Ovary (tissue), 10 donors: ENCODE results near the gene IKBIP. TPM values are rescaled to one million over a fixed set of nuclear protein-coding genes. Genes with fewer than 3 reads are reported as not detected.

Source experiments
- DNase-seq, 5 donors: peaks; one replicate each; pipeline ENCODE4 v3.0.0-alpha.2; 2019 to 2020
- H3K27ac ChIP-seq, 2 donors: fragments of 200-600 bp; one replicate each; pipeline versions ENCODE4 v1.5.1 to v1.8.0; 2019 to 2022
- H3K27me3 ChIP-seq: fragments of 200-600 bp; one replicate; pipeline ENCODE4 v1.8.0; 2022
- H3K36me3 ChIP-seq: fragments of 200-600 bp; sonication (generic); one replicate; pipeline ENCODE4 v1.5.1; 2019
- H3K4me1 ChIP-seq: one replicate; pipeline ENCODE4 v1.8.1; 2013; ENCODE audit warnings: mild to moderate bottlenecking, moderate library complexity; ENCODE audit not compliant: insufficient read depth
- H3K4me3 ChIP-seq: fragments of 200-600 bp; sonication (generic); one replicate; pipeline ENCODE4 v1.5.1; 2017
- H3K9me3 ChIP-seq, 2 donors: fragments of 200-600 bp in 1 of 2; sonication (generic) in 1 of 2; one replicate each; pipeline versions ENCODE4 v1.5.1 to v1.8.1; 2013 to 2019; ENCODE audit warnings: mild to moderate bottlenecking in 1 of 2, moderate library complexity in 1 of 2
- CTCF ChIP-seq, 3 donors: fragments of 450-650 bp in 2 of 3; fragments of 200-600 bp in 1 of 3; IDR thresholded peaks; one replicate each; pipeline versions ENCODE4 v1.5.1 to v1.8.0; 2016 to 2022; ENCODE audit warnings: antibody characterized with exemption in 3 of 3, mild to moderate bottlenecking in 1 of 3
- EP300 ChIP-seq: sonication (generic); formaldehyde crosslinking; IDR thresholded peaks from one replicate; pipeline ENCODE4 v1.6.1; 2017; ENCODE audit warnings: antibody characterized with exemption
- POLR2A ChIP-seq: fragments of 450-650 bp; IDR thresholded peaks from one replicate; pipeline ENCODE4 v1.6.1; 2017; ENCODE audit warnings: antibody characterized with exemption, mild to moderate bottlenecking, moderate library complexity
- WGBS, 3 donors: extraction: QIAGEN DNeasy Blood & Tissue Kit in 1 of 3; methylation state at CpG; one replicate each; pipeline versions ENCODE4 v1.1.5 to v1.1.7; 2013 to 2017; 5-methylcytosine and 5-hydroxymethylcytosine counted together
- intact Hi-C, 4 donors: fragments of 100-400 bp; cut with DNase I; formaldehyde crosslinking; loops; one replicate each; pipeline versions ENCODE4 v1.11.0 to v1.15.1; 2022 to 2023
- long read RNA-seq, 3 donors: library from polyadenylated mRNA in 2 of 3; unstranded in 2 of 3; transcript quantifications; one replicate each; pipeline ENCODE4 v2.0.0 and lab custom pipeline, GENCODE V29; 2021 to 2026
- polyA plus RNA-seq, 2 donors: library from polyadenylated mRNA; stranded (reverse); fragments of 200-250 nt in 1 of 2; fragments of 350-450 nt in 1 of 2; fragmentation: Illumina TruSeq in 1 of 2; extraction: RNeasy Lipid Tissue Mini Kit (QIAGEN cat#74804) in 1 of 2; gene quantifications; one replicate each; pipeline ENCODE4 v1.2.3, GENCODE V29; 2013 to 2014
- total RNA-seq, 7 donors: library from RNA; depleted of rRNA in 2 of 7; stranded (reverse); fragments of >200 nt in 2 of 7; fragmentation: NEBNext Ultra II Directional in 3 of 7; extraction: Animal tissue kit (Norgen Biotek cat#: 25700) in 3 of 7; gene quantifications; one replicate each; pipeline versions ENCODE4 v1.1.0 to v1.2.4, GENCODE V29; 2016 to 2023
- donor health status: DM: no; HTN: no; CAD: no; lungs with moderate emphysema.
- donor health status: DM: no; HTN: no; CAD: no.
- donor health status: Bipolar disorder and iron deficiency.
- donor health status: DM: yes; HTN: yes; CAD: no.
- donor health status: DM: no; HTN: no; CAD: no.
- donor health status: DM: yes; HTN: yes; CAD: no.

The IKBIP gene
- total RNA-seq (10 to 100 TPM in 2 of 7 donors, 1 to 10 TPM in 5; 6.8 to 12.4 (median 9.5) TPM), polyA plus RNA-seq (10 to 100 TPM; 10.0 to 10.7 TPM)
- long read RNA-seq, donor 1, partial matches to known transcripts = 0 of 3 reads
- long read RNA-seq, donor 1, other reads (novel, unspliced or antisense) = 2 of 3 reads
- long read RNA-seq, donor 2, transcript IKBIP-201 (3 exons, 3,189 nt) = major isoform, 7 of 16 reads
- long read RNA-seq, donor 2, transcript IKBIP-202 (3 exons, 1,645 nt) = minor isoform, 5 of 16 reads
- long read RNA-seq, donor 2, partial matches to known transcripts = 0 of 16 reads
- long read RNA-seq, donor 2, other reads (novel, unspliced or antisense) = 0 of 16 reads
- long read RNA-seq, donor 3, transcript IKBIP-201 (3 exons, 3,189 nt) = major isoform, 8 of 17 reads
- long read RNA-seq, donor 3, partial matches to known transcripts = 0 of 17 reads
- long read RNA-seq, donor 3, other reads (novel, unspliced or antisense) = 2 of 17 reads

GRCh38 chr12:98644712-98645571 lies at the start of gene IKBIP, which contains the start of gene APAF1:
TSS of gene IKBIP (minus strand) at chr12:98644788. CDS start at chr12:98644701, 87 bp downstream.
TSS of gene APAF1 (plus strand) at chr12:98645290. CDS start at chr12:98648360, 3,070 bp downstream.
- H3K4me1 ChIP-seq = peaks cover 4% of the 10 kb centered on the region
- H3K27me3 ChIP-seq = no peaks in the 10 kb centered on the region
- DNase-seq = peak; percentile 95 to 99 (median 96)
- intact Hi-C loops = loop anchor here in 3 of 4 donors (5.0 to 10.0 kb wide), 3 partner anchors 48 to 223 kb away; partner anchors contain the start of gene SLC25A3 (in 1 of the 3)
- WGBS, 3 donors = 0 to 1% (median 0%) methylated on average over 68 to 91 of the region's 91 CpGs
- no peaks in the 10 kb centered on the region for H3K9me3 ChIP-seq
- H3K4me3 ChIP-seq = peak within 1 kb of the TSS; percentile 82
- H3K27ac ChIP-seq = peak within 1 kb of the TSS; percentile 71 to 79
- peak; percentile 58 for TF ChIP-seq POLR2A
- peak in 1 of 3 donors; percentile 4 for TF ChIP-seq CTCF (IDR thresholded peaks at IDR 0.05)
- TF ChIP-seq EP300 = no peak
- H3K36me3 ChIP-seq = no peaks in the 10 kb centered on the region

GRCh38 chr12:98691351-98691750 lies 46.8 kb upstream of the IKBIP start:
- no peaks in the 10 kb centered on the region for H3K36me3 ChIP-seq
- intact Hi-C loops = loop anchor here in 1 of 4 donors (10.0 kb wide), 1 partner anchor 303 kb away; no protein-coding TSS in a partner anchor
- TF ChIP-seq EP300 (no peak), POLR2A (no peak)
- H3K27me3 ChIP-seq = no peaks in the 10 kb centered on the region
- H3K4me1 ChIP-seq = no peaks in the 10 kb centered on the region
- no peaks in the 10 kb centered on the region for H3K9me3 ChIP-seq
- H3K27ac ChIP-seq = no peak overlapping the region
- no peak overlapping the region for H3K4me3 ChIP-seq
- no peak for DNase-seq

- intact Hi-C loops = no loop called here
- H3K27ac ChIP-seq = no peak overlapping the region
- no peak for TF ChIP-seq POLR2A
- no peak for TF ChIP-seq EP300
- no peak for TF ChIP-seq CTCF (IDR thresholded peaks at IDR 0.05)
- H3K27me3 ChIP-seq = no peaks in the 10 kb centered on the region
- 85 to 89% (median 87%) methylated on average over 2 of the region's 2 CpGs for WGBS, 3 donors
- H3K36me3 ChIP-seq = no peaks in the 10 kb centered on the region
- no peak overlapping the region for H3K4me3 ChIP-seq
- no peaks in the 10 kb centered on the region for H3K4me1 ChIP-seq
- no peaks in the 10 kb centered on the region for H3K9me3 ChIP-seq
- DNase-seq = no peak
Observed at GRCh38 chr12:98686603-98687002, 42.0 kb upstream of the IKBIP start.

- H3K36me3 ChIP-seq = no peaks in the 10 kb centered on the region
Observed at GRCh38 chr12:98684199-98684598, 39.6 kb upstream of the IKBIP start.

More at GRCh38 chr12:98684199-98684598, 39.6 kb upstream of the IKBIP start:
- Histone ChIP-seq H3K27ac (no peak overlapping the region), H3K27me3 (no peaks in the 10 kb centered on the region), H3K4me1 (no peaks in the 10 kb centered on the region), H3K9me3 (no peaks in the 10 kb centered on the region), H3K4me3 (no peak overlapping the region)
- TF ChIP-seq CTCF (IDR thresholded peaks at IDR 0.05) (no peak), POLR2A (no peak), EP300 (no peak)
- WGBS, 3 donors = 57 to 71% (median 66%) methylated on average over 2 of the region's 2 CpGs
- intact Hi-C loops = no loop called here
- no peak for DNase-seq
